Mesothelial cell of epicardium (in vitro differentiated cells): ENCODE results near the gene UNC119B. TPM values are rescaled to one million over a fixed set of nuclear protein-coding genes. Genes with fewer than 3 reads are reported as not detected.
A peak's percentile ranks its signal among the peaks of the same experiment; 100 is the strongest.

Experiments used
- DNase-seq, 2 experiments: peaks; one replicate each; pipeline ENCODE4 v3.0.0; 2021; ENCODE audit warnings: low spot score in 2 of 2; ENCODE audit not compliant: unreplicated experiment in 2 of 2
- H3K27ac Mint-ChIP-seq: 2 replicates; pipeline ENCODE4 v1.8.0; 2021; ENCODE audit warnings: mixed read lengths
- H3K27me3 Mint-ChIP-seq: 2 replicates; pipeline ENCODE4 v1.8.0; 2021; ENCODE audit warnings: low read depth, mixed read lengths
- H3K36me3 Mint-ChIP-seq: 2 replicates; pipeline ENCODE4 v1.8.0; 2021; ENCODE audit warnings: mixed read lengths
- H3K4me1 Mint-ChIP-seq: 2 replicates; pipeline ENCODE4 v1.8.0; 2021; ENCODE audit warnings: mixed read lengths
- H3K4me3 Mint-ChIP-seq: 2 replicates; pipeline ENCODE4 v1.8.0; 2021; ENCODE audit warnings: mild to moderate bottlenecking, moderate library complexity, mixed read lengths
- H3K9me3 Mint-ChIP-seq: 2 replicates; pipeline ENCODE4 v1.8.0; 2021; ENCODE audit warnings: mixed read lengths
- CTCF ChIP-seq: fragments of 200-600 bp; sonication (generic); IDR thresholded peaks from one replicate; pipeline ENCODE4 v1.5.0; 2021; ENCODE audit warnings: antibody characterized with exemption; ENCODE audit not compliant: unreplicated experiment
- total RNA-seq: library from RNA; stranded (reverse); gene quantifications from 3 replicates; pipeline ENCODE4 v1.2.1, GENCODE V29; 2021

The UNC119B gene
- total RNA-seq, 1 donor from 2014 or later: 35.0 TPM

- peak; percentile 78 for TF ChIP-seq CTCF
- peak overlapping the region; percentile 41 for H3K27ac Mint-ChIP-seq
- H3K4me1 Mint-ChIP-seq: peaks cover 32% of the 10 kb centered on the region
- H3K4me3 Mint-ChIP-seq: no peak overlapping the region
- H3K9me3 Mint-ChIP-seq: no peaks in the 10 kb centered on the region
- peak in 1 of 2 experiments; percentile 69 for DNase-seq
- H3K27me3 Mint-ChIP-seq: no peaks in the 10 kb centered on the region
- H3K36me3 Mint-ChIP-seq: peaks cover 21% of the 10 kb centered on the region
Measured at GRCh38 chr12:120713861-120714482, 3.7 kb downstream of the UNC119B start.

GRCh38 chr12:120718055-120718454 is 7.8 kb downstream of the UNC119B start:
- Mint-ChIP-seq H3K9me3 (no peaks in the 10 kb centered on the region), H3K4me3 (no peak overlapping the region), H3K36me3 (peaks cover 47% of the 10 kb centered on the region), H3K27ac (no peak overlapping the region), H3K4me1 (peaks cover 7% of the 10 kb centered on the region), H3K27me3 (no peaks in the 10 kb centered on the region)
- DNase-seq: no peak
- TF ChIP-seq CTCF: no peak

- Mint-ChIP-seq H3K9me3 (no peaks in the 10 kb centered on the region), H3K4me3 (no peak overlapping the region), H3K4me1 (no peaks in the 10 kb centered on the region), H3K27ac (no peak overlapping the region), H3K36me3 (peaks cover 46% of the 10 kb centered on the region), H3K27me3 (no peaks in the 10 kb centered on the region)
- TF ChIP-seq CTCF: no peak
- no peak for DNase-seq
Measured at GRCh38 chr12:120719072-120719471, 8.8 kb downstream of the UNC119B start.

GRCh38 chr12:120719496-120720233 is 9.4 kb downstream of the UNC119B start:
- no peaks in the 10 kb centered on the region for H3K9me3 Mint-ChIP-seq
- TF ChIP-seq CTCF: no peak
- no peak overlapping the region for H3K27ac Mint-ChIP-seq
- DNase-seq: no peak
- no peaks in the 10 kb centered on the region for H3K27me3 Mint-ChIP-seq
- H3K4me3 Mint-ChIP-seq: no peak overlapping the region
- H3K36me3 Mint-ChIP-seq: peaks cover 43% of the 10 kb centered on the region
- H3K4me1 Mint-ChIP-seq: peaks cover 2% of the 10 kb centered on the region

GRCh38 chr12:120720234-120720986 is 10.2 kb downstream of the UNC119B start:
- DNase-seq: no peak
- Mint-ChIP-seq H3K4me1 (peaks cover 9% of the 10 kb centered on the region), H3K27me3 (no peaks in the 10 kb centered on the region), H3K27ac (no peak overlapping the region), H3K36me3 (peaks cover 42% of the 10 kb centered on the region), H3K4me3 (no peak overlapping the region), H3K9me3 (no peaks in the 10 kb centered on the region)
- no peak for TF ChIP-seq CTCF
